T-cell (primary cell): ENCODE results near the gene METRN. TPM values are rescaled to one million over a fixed set of nuclear protein-coding genes. Genes with fewer than 3 reads are reported as not detected.

Experiments used
- ATAC-seq, 4 experiments: fragments of 200-7000 bp in 3 of 4; fragments of 150-1000 bp in 1 of 4; cut with Tn5 transposase; replicated peaks in 1 of 4; 1 replicate in 3 of 4; 2 replicates in 1 of 4; pipeline ENCODE4 v1.10.0; 2021; ENCODE audit warnings: moderate library complexity in 3 of 4, mild to moderate bottlenecking in 2 of 4, moderate number of reproducible peaks in 1 of 4
- CTCF ChIA-PET, 2 donors: fragments of 300-600 bp; sonication (Branson Sonifier 250); formaldehyde crosslinking; loops; one replicate each; lab custom pipeline; 2022; ENCODE audit warnings: antibody characterized with exemption in 2 of 2; lab: Charles Lee
- POLR2A ChIA-PET, 2 donors: fragments of 300-600 bp; sonication (Branson Sonifier 250); formaldehyde crosslinking; loops; one replicate each; lab custom pipeline; 2022; ENCODE audit warnings: antibody characterized with exemption in 2 of 2; lab: Charles Lee
- DNase-seq, 35 experiments: peaks; one replicate each; pipeline versions ENCODE4 v3.0.0 to v3.0.0-alpha.2; 2013 to 2023
- H3K27ac ChIP-seq: one replicate; pipeline ENCODE4 v1.5.1; 2013; ENCODE audit warnings: low read length
- H3K27me3 ChIP-seq, 2 experiments: replicated peaks in 1 of 2; 1 replicate in 1 of 2; 2 replicates in 1 of 2; pipeline versions ENCODE4 v1.6.1 to v1.7.0; 2013; ENCODE audit warnings: low read length in 1 of 2, mixed read lengths in 1 of 2; ENCODE audit not compliant: control insufficient read depth in 2 of 2, insufficient read depth in 2 of 2; ENCODE audit errors: extremely low read depth in 1 of 2
- H3K36me3 ChIP-seq, 2 donors: 1 replicate in 1 of 2; 2 replicates in 1 of 2; pipeline versions ENCODE4 v1.6.1 to v1.7.0; 2013; ENCODE audit warnings: low read length in 1 of 2; ENCODE audit not compliant: control insufficient read depth in 2 of 2, insufficient read depth in 1 of 2; ENCODE audit errors: extremely low read depth in 1 of 2
- H3K4me1 ChIP-seq, 2 experiments: 1 replicate in 1 of 2; 2 replicates in 1 of 2; pipeline versions ENCODE4 v1.6.1 to v1.7.0; 2013; ENCODE audit warnings: low read length in 2 of 2, mixed read lengths in 1 of 2; ENCODE audit not compliant: insufficient read depth in 2 of 2, control insufficient read depth in 1 of 2; ENCODE audit errors: extremely low read depth in 1 of 2
- H3K4me3 ChIP-seq, 2 donors: 1 replicate in 1 of 2; 2 replicates in 1 of 2; pipeline versions ENCODE4 v1.5.1 to v1.7.0; 2013; ENCODE audit warnings: mild to moderate bottlenecking in 2 of 2, low read length in 1 of 2, moderate library complexity in 1 of 2; ENCODE audit not compliant: control insufficient read depth in 1 of 2; ENCODE audit errors: extremely low read depth in 1 of 2
- H3K9me3 ChIP-seq: 2 replicates; pipeline ENCODE4 v1.7.0; 2013
- H3K27ac Mint-ChIP-seq, 2 donors: one replicate each; pipeline ENCODE4 v1.8.0; 2020 to 2021; ENCODE audit warnings: mild to moderate bottlenecking in 2 of 2, mixed read lengths in 2 of 2
- H3K27me3 Mint-ChIP-seq, 2 donors: one replicate each; pipeline ENCODE4 v1.8.0; 2021 to 2022; ENCODE audit warnings: mixed read lengths in 2 of 2
- H3K36me3 Mint-ChIP-seq: one replicate; pipeline ENCODE4 v1.8.0; 2021; ENCODE audit warnings: mixed read lengths
- H3K4me1 Mint-ChIP-seq, 3 donors: one replicate each; pipeline ENCODE4 v1.8.0; 2020 to 2022; ENCODE audit warnings: mixed read lengths in 3 of 3, mild to moderate bottlenecking in 1 of 3
- H3K4me3 Mint-ChIP-seq, 3 donors: one replicate each; pipeline ENCODE4 v1.8.0; 2020 to 2022; ENCODE audit warnings: mild to moderate bottlenecking in 3 of 3, mixed read lengths in 3 of 3, moderate library complexity in 3 of 3
- H3K9me3 Mint-ChIP-seq, 3 donors: one replicate each; pipeline ENCODE4 v1.8.0; 2020 to 2022; ENCODE audit warnings: mixed read lengths in 3 of 3
- WGBS: methylation state at CpG from one replicate; pipeline ENCODE4 v1.1.5; 2013; ENCODE audit warnings: missing lambda C conversion rate; ENCODE audit not compliant: insufficient coverage; 5-methylcytosine and 5-hydroxymethylcytosine counted together
- total RNA-seq, 35 experiments: library from RNA in 6 of 35; stranded (reverse) in 6 of 35; fragments of 120-200 nt in 1 of 35; gene quantifications; one replicate each; pipeline versions ENCODE4 v1.2.1 to v1.2.4 and lab custom pipeline; 2013 to 2026

METRN gene
- total RNA-seq, 5 donors from 2014 or later (not counting 1 experiment from before 2014, with no cell fraction given), result 4.2 to 18.2 (median 12.0) TPM

DNA sequence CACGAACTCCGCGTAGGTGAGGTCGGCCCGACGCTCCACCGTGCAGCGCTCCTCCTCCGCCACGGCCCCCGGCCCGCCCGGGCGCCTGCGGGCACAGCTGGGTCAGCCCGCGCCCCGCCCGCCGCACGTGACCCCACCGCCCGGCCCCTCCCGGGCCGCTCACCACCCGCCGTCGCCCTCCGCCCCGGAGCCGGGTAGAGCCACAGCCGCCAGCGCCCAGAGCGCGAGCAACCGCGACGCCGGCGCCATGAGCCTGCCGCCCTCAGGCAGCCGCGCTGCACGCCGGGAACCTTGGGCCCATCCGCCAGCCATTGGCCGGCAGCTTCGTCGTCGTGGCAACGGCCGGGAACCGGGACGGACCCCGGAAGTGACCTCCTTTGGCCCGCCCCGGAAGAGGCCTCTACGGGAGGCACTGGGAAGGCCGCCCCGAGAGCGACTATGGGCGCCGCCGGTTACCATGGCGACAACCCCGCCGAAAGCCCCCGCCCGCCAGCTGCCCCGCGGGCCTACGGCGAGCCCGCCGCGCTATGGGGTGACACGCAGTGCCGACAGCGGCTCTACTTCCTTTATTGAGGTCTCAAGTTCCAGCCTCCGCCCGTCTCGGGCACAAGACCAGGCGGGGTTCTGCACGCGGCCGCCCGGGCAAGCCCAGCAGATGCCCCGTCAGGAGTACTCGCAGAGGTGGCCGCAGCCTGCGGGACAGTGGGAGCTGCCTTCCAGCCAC, 30.7 kb upstream of the METRN start, which contains the start of gene JMJD8:
Gene JMJD8 (minus strand): TSS at position 264 of the 724 bp plus-strand sequence. CDS start 15 bp downstream, at position 249.
- Histone ChIP-seq H3K9me3 (no peaks in the 10 kb centered on the region), H3K4me3 (peak within 1 kb of the TSS; percentile 62), H3K27ac (peak within 1 kb of the TSS; percentile 75), H3K36me3 (peaks cover 8 to 28% of the 10 kb centered on the region in 2 donors), H3K27me3 (no peaks in the 10 kb centered on the region), H3K4me1 (peaks cover 3 to 67% of the 10 kb centered on the region in 2 experiments)
- WGBS, result 3% methylated on average over 91 of the region's 91 CpGs
- Mint-ChIP-seq H3K36me3 (peaks cover 4% of the 10 kb centered on the region), H3K27me3 (no peaks in the 10 kb centered on the region), H3K9me3 (no peaks in the 10 kb centered on the region), H3K27ac (peak within 1 kb of the TSS; percentile 65 to 66), H3K4me3 (peak within 1 kb of the TSS; percentile 69 to 79 (median 77)), H3K4me1 (peaks cover 12 to 45% (median 41%) of the 10 kb centered on the region in 3 donors)
- ChIA-PET CTCF (no interaction called here), POLR2A (no interaction called here)
- ATAC-seq, result peak; percentile 60 to 76 (median 66)
- peak; percentile 85 to 97 (median 91) for DNase-seq

DNA sequence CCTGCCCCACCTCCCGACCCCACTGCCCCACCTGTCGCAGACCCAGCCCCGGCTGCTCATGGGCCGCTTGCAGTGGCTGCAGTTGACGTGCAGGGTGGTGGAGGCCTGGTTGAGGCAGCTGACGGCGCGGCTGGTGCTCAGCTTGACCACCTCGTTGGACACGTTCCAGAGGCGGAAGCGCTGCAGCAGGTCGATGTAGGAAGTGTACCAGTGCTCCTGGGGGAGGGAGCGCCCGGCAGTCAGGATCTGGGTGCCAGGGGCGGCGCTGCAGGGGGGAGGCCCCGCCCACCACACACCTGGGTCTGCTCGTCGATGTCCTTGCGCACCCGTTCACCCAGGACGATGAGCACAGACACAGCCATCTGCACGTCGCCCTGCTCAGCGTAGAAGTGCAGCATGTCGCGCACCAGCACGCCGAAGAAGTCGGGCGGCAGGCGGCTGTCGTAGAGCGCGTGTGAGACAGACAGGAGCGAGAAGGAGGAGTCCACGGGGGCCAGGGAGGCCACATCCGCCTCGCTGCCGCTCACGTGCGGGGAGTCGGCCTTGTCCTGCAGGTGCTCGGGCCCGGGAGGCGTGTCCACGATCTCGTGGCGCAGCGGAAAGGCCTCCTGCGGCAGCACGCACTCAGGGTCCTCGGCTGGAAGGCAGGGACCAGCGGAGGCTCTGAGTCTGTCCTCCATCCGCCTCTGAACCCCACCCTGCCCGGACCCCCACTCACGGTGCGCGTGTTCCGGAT, 29.8 kb upstream of the METRN start:
- Mint-ChIP-seq H3K4me3 (peak overlapping the region in 2 of 3 donors; percentile 28 to 45), H3K9me3 (no peaks in the 10 kb centered on the region), H3K27ac (no peak overlapping the region), H3K36me3 (peaks cover 4% of the 10 kb centered on the region), H3K4me1 (peaks cover 10 to 46% (median 46%) of the 10 kb centered on the region in 3 donors), H3K27me3 (no peaks in the 10 kb centered on the region)
- 94% methylated on average over 56 of the region's 61 CpGs for WGBS
- DNase-seq (no peak), ATAC-seq (no peak)
- Histone ChIP-seq H3K4me1 (peaks cover 8 to 69% of the 10 kb centered on the region in 2 experiments), H3K27me3 (no peaks in the 10 kb centered on the region), H3K27ac (no peak overlapping the region), H3K36me3 (peaks cover 8 to 28% of the 10 kb centered on the region in 2 donors), H3K9me3 (no peaks in the 10 kb centered on the region), H3K4me3 (no peak overlapping the region)
- ChIA-PET POLR2A (no interaction called here), CTCF (no interaction called here)

DNA sequence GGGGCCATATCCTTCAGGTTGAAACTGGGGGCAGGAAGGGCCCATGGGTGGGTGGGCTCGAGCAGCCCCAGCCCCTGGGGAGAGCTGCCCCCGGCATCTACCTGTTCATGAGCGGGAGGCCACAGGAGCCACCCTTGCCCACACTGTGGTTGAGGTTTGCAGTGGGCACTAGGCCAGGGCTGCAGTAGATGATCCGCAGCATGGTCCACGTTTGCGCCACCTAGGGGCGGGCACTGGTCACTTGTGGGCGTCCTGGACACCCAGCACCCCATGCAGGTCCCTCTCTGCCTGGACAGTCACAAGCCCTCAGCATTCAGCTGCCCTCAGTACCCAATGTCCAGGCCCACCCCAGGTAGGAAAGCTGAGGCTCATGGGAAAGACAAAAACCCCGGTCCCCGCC, 29.0 kb upstream of the METRN start:
- 82% methylated on average over 8 of the region's 10 CpGs for WGBS
- no peak overlapping the region for H3K27ac ChIP-seq
- H3K9me3 ChIP-seq, result no peaks in the 10 kb centered on the region
- POLR2A ChIA-PET, result interaction anchor here in 1 of 2 donors (0.6 kb wide), 1 partner anchor 631 kb away, joined by 5 read pairs; no protein-coding TSS in a partner anchor
- H3K36me3 Mint-ChIP-seq, result peaks cover 4% of the 10 kb centered on the region
- H3K27me3 Mint-ChIP-seq, result no peaks in the 10 kb centered on the region
- H3K4me1 ChIP-seq, result peaks cover 8 to 72% of the 10 kb centered on the region in 2 experiments
- H3K27me3 ChIP-seq, result no peaks in the 10 kb centered on the region
- H3K4me3 ChIP-seq, result no peak overlapping the region
- H3K27ac Mint-ChIP-seq, result peak overlapping the region; percentile 28 to 36
- peak overlapping the region in 2 of 3 donors; percentile 45 to 56 for H3K4me3 Mint-ChIP-seq
- peaks cover 8 to 28% of the 10 kb centered on the region in 2 donors for H3K36me3 ChIP-seq
- H3K9me3 Mint-ChIP-seq, result no peaks in the 10 kb centered on the region
- DNase-seq (no peak), ATAC-seq (no peak)
- H3K4me1 Mint-ChIP-seq, result peaks cover 13 to 51% (median 50%) of the 10 kb centered on the region in 3 donors
- CTCF ChIA-PET, result no interaction called here

DNA sequence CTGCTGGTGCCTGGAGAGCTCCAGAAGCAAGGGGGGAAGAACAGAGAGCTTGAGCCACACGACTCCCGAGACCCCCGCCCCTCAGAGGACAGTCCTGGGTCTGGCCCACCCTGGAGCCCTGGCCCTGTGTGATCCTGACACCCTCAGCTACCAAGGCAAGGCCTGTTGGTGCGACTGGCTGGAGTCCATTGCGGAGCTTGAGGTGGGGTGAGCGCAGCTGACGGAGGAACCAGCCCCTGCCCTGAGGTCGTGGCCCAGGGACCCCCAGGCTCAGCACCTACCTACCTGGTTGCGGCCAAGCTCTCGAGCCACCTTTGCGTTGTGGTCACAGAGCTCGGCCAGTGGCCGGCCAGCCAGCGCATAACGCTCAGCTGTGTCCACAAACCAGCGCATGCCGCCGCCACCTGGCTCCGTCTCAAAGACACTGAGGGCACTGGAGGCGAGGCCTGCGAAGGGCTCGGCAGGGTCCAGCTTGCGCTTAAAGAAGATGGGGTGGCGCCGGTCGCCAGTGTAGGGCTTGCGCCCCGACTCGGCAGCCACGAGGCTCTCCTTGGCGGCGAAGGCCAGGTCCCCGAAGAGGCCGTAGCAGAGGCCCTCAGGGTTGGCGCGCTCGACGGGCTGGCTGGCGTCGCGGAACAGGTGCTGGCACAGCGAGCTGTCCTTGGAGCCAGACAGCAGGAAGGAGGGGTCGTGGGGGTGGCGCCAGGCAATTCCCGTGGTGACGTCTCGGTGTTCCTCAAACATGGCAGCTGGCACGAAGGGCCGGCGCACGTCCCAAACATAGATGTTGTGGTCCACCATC, 28.3 kb upstream of the METRN start:
- ChIA-PET CTCF (no interaction called here), POLR2A (interaction anchor here in 1 of 2 donors (0.6 kb wide), 1 partner anchor 630 kb away, joined by 5 read pairs; no protein-coding TSS in a partner anchor)
- peaks cover 8 to 67% of the 10 kb centered on the region in 2 experiments for H3K4me1 ChIP-seq
- ATAC-seq (no peak), DNase-seq (no peak)
- Mint-ChIP-seq H3K4me1 (peaks cover 17 to 47% (median 47%) of the 10 kb centered on the region in 3 donors), H3K27me3 (no peaks in the 10 kb centered on the region), H3K27ac (no peak overlapping the region), H3K36me3 (peaks cover 4% of the 10 kb centered on the region), H3K4me3 (peak overlapping the region in 2 of 3 donors; percentile 34 to 45), H3K9me3 (no peaks in the 10 kb centered on the region)
- peaks cover 8 to 25% of the 10 kb centered on the region in 2 donors for H3K36me3 ChIP-seq
- H3K9me3 ChIP-seq, result no peaks in the 10 kb centered on the region
- H3K27ac ChIP-seq, result no peak overlapping the region
- H3K4me3 ChIP-seq, result no peak overlapping the region
- WGBS, result 96% methylated on average over 51 of the region's 51 CpGs
- no peaks in the 10 kb centered on the region for H3K27me3 ChIP-seq

DNA sequence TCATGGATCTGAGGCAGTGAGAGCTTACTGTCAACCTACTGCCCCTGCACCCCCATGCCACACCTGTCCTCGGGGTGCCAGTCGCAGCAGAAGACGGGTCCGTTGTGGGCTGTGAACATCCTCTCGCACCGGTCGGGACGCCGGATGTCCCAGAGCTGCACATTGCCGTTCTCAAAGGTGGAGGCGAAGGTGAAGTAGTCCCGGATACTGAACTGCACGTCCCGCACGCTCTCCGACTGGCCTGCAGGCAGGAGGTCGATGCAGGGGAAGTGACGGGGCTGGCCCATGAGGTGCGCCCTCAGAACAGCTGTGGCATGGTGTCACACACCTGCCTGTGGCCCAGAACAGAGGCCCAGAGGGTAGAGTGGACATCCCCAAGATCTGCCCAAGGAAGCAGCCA, 27.4 kb upstream of the METRN start:
- no peak for ATAC-seq
- POLR2A ChIA-PET, result no interaction called here

More for the DNA sequence above, 27.4 kb upstream of the METRN start:
- no peak overlapping the region for H3K27ac ChIP-seq
- H3K4me3 ChIP-seq, result no peak overlapping the region
- no peaks in the 10 kb centered on the region for H3K27me3 ChIP-seq
- H3K9me3 Mint-ChIP-seq, result no peaks in the 10 kb centered on the region
- no peak for DNase-seq
- peaks cover 1% of the 10 kb centered on the region for H3K36me3 Mint-ChIP-seq
- H3K4me1 ChIP-seq, result peaks cover 8 to 61% of the 10 kb centered on the region in 2 experiments
- no peaks in the 10 kb centered on the region for H3K9me3 ChIP-seq
- H3K36me3 ChIP-seq, result peaks cover 3 to 17% of the 10 kb centered on the region in 2 donors
- CTCF ChIA-PET, result no interaction called here
- WGBS, result 90% methylated on average over 18 of the region's 19 CpGs
- H3K27me3 Mint-ChIP-seq, result no peaks in the 10 kb centered on the region
- peaks cover 14 to 45% (median 39%) of the 10 kb centered on the region in 3 donors for H3K4me1 Mint-ChIP-seq
- no peak overlapping the region for H3K27ac Mint-ChIP-seq
- no peak overlapping the region for H3K4me3 Mint-ChIP-seq
